NOMO-1 (cell line): ENCODE results near the gene ARHGAP20.
"Not testable (repeated sequence)": the region's sequence is repeated elsewhere in the genome, so short reads cannot be mapped to it uniquely, and the experiment has no call there.

Source experiments
- DNase-seq, 2 experiments: peaks; one replicate each; lab custom pipeline; 2025; ENCODE audit not compliant: unreplicated experiment in 2 of 2; lab: John Stamatoyannopoulos, UW

The ARHGAP20 gene

DNA sequence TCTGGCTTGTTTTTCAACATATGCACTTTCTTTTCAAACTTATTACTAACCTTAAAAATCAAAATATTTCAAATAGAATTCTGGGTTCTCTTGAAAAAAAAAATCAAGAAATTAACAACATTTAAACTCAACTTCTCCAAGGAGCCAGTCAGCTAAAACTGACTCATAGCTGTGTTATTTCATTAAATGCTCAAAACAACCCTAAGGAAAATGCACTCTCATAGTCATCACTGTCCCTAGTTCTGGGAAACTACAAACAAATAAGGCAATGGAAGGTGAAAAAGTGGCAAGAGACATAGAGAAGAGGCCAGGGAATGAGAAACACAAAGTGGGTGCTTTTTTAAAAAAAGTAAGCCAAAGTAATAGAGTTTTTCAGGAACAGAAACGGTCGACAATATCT, 4.1 kb upstream of the ARHGAP20 start:
- DNase-seq = no peak

DNA sequence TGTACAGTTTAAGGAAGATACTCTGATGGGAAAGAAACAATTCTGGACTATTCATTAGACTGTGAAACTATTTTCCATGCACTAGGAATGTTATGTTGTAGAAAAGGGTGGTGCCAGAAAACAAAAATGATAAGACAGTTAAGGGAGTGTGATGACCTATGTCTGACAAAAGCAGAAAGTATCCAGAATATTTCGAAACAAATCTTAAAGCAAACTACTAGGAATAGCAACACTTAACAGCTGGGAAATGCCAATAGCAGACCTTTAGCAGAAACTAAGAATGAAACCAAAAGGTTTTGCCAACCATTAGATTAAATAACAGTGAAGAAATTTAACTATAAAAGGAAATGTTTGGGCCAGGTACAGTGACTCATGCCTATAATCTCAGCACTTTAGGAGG, 3.3 kb upstream of the ARHGAP20 start:
- DNase-seq = no peak

DNA sequence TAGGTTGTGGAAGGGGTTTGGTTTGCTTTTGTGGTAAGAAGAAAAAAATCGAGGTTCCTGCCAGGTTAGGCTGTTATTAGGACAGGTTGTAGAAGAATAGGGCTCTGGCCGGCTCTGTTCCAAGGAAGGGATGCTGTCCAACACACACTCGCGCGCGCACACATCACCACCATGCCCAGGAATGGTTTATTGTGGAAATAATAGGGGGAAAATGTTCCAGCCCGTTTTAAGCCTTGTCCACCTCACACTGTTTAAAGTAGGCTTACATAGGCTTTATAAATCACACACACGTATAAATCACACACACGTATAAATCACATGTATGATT, 1.2 kb upstream of the ARHGAP20 start:
- no peak for DNase-seq

DNA sequence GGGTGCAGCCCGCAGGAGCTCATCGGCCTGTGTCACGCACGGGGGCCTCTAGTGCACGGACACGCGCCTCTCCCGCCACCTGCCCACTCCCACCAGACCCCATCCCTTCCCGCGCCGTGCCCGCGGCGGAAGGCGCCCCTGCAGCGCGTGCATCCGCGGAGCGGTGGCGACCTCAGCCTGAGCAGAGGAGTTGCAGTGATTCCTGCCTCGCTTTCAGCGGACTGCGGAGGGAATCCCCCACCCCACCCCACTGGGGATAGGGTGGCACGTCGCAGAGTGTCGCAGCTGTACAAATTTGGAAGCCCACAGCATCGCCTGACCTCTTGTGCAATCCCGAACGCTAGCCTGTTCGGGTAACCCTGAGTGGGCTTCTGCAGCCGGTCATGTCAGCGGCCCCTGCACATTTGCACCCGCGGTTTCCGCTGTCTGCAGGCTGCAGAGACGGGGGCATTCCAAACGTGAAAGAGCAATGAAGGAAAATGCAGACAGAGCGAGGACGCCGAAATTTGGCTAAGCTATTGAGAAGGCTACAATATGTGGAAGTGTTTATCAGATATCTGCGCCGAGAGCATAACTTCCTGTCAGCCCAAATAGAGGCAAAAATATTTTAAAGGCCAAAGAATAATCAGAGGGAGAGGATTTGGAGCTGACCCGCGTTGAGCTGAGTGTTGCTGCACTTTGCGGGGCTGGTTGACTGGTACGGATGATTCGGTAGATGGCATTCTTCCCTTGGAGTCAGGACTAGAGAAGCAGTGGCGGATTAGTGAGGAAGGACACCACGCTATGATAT, 617 bp upstream of the ARHGAP20 start:
- peak in 1 of 2 experiments; percentile 21 for DNase-seq

DNA sequence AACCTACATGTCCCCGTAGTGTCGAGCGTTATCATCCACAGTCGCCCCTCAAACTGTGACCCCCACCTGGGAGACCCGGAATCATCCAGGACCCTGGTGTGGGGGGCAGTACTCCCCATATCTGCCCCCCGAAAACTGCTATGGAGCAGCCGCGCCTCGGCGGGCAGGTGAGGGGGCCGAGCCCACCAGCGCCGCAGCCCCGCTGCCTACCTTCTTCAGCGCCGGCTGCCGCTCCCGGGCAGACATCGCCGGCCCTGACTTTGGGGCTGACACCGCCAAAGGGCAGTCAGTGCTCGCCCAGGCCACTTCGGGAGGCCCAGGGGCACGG, 825 bp downstream of the ARHGAP20 start:
- no peak for DNase-seq

DNA sequence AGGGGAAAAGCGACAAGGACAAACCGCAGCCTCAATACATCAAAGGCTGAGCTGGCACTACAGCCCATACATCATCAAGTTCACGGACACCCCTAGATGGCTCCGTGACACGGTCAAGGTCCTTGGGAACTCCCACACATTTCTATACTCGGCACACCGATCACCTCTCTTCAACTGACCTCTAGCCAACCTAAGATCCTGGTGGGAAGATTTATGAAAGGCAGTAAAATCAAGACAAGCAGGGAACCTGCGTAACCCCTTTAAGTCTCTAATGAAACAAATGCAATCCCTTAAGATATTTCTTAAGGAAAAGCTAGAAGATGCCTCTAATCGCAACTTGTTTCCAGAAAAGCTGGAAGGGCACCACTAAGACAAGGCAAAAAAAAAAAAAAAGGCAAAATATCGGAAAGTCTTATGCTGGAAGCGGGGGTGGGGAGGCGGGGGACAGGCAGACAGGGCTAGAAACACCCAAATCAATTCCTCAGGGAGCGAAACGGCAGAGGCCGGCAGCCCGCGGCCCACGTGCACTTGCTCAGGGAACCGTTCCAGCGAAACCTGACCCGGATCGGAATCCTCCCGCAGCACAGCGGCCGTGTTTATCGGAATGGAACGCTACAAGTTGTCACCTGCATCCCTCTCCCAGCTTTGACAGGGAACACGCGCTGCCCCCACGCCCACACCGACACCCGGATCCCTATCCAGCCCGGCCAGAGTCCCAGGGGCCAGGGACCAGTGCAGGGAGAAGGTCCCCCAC, 1.4 kb downstream of the ARHGAP20 start:
- no peak for DNase-seq

DNA sequence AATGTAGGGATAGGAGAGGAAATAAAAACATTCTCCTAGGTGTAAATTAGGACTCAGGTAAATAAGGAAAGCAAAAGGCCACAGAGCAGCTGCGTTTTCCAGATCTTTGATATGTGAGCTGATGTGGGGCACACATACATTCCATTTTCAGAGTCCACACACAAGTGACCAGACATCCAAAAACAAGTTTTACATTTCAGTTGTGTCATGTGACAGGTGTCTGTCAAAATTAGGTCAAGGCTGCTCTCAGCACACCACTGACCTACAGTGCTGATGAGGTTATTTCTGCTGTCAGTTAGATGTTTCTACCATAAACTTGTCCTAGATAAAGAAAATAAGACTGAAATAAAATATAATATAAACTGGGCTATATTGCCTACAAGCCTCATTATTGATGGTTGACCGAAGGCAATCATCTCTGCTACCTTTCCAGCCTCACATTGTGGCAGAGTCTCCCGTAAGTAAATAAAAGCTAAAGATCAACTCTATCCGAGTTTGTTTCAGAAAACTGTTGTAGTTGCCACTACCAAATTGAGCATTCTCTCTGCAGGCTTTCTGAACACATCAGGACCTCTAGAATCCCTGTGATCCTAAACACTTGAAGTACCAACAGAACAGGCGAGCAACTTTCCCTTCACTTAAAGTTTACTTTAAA, 7.9 kb downstream of the ARHGAP20 start:
- no peak for DNase-seq

DNA sequence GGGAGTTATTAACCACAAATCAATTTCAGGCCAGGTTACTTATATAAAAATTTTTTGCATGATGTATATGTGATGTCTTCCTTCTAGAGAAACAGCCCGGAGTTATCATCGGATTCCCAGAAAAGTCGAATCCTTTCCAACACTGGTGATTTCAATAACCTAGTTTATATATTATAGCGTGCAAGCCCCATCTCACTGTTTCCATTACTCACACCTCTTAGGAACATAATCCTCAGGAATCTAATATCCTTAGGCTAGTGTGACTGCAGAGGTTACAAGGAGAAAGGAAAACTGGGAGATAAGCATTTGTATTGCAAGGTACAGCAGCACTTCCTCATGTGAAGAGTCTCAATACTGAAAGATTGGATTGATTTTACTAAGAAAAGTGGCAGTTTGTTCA, 20.3 kb downstream of the ARHGAP20 start:
- DNase-seq = no peak

DNA sequence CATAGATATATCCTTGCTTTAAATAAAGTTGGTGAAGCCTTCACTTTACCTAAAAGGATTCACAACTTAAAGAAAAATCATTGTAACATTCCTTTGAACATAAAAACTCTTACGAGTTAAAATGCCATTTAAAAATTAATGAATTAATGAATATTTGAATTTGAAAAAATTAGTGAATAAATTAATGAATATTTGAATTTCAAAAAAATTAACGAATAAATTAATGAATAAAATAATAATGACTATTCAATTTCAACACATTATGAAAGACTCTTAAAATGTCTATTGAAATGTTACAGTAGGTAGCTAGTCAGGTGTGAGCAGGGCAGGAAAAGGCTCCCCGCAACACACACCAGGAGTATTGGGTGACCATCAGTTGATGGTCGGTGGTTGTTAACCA, 22.9 kb downstream of the ARHGAP20 start:
- no peak for DNase-seq

DNA sequence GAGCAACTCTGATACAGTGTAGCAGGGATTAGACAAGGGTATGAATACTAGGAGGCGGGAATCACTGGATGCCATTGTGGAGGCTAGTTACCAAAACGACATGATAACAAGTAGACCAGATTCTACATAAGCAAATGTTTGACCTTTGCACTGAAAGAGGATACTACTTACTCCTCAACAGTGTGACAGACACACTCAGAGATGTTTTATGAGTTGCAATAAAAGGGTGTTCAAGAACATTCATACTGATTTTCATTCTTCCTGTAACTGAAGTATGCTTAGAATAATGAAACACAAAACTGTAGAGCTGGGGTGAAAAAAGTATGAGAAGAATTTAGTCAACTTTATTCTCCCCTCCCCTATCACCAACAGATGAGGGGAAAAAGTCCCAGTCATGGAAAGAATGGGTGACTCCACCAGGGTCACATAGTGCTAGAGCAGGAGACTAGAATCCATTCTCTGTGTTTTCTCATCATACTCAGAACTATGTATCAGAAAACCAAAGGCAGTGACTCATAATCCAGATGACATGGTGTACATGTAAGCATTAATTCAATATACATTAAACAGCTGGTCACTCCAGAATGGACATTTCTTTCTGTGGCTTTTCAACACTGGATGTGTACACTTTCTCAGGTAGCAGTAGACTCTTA, 32.8 kb downstream of the ARHGAP20 start:
- DNase-seq = no peak

DNA sequence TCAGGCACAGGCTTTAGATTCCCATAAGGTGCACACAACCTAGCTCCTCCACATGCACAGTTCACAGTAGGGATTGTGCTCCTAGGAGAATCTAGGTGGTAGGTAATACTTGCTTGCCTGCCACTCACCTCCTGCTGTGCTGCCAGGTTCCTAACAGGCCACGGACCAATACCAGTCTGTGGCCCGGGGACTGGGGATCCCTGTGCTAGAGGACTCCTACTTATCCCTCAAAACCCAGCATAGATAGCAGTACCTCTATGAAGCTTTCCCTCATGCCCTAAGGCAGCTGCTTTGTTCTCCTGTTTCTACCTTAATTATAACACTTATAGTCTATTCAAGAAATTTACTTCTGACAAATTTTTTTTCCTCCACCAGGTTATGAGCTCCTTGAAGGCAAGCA, 36.7 kb downstream of the ARHGAP20 start:
- no peak for DNase-seq

DNA sequence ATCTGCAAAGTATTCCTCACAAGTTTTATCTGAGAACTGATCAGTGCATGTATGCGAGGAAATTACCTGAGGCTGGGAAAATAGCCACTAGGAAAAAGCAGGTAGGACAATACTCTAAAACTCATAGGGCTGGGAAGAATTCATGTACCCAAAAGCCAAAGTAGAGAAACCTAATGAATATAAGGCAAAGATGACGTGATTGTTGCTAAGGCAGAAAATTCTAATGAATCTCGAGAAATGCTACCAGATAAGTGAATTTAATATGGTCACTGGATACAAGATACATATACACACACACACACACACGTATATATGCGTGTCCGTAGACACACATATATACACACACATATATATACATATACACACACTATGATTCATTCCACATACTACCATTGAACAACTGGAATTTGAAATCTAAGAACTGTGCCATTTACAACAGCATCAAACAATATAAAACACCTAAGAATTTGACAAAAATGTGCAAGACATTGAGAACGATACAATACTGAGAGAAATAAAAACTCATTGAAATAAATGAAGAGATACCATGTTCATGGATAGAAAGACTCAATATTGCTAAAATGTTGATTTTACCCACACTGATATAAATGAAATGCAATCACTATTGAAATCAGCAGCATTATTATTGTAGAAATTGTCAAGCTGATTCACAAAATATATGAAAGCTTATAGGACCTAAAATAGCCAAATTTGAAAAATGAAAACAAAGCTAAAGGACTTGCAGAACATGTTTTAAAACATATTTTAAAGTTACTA, 46.4 kb downstream of the ARHGAP20 start:
- DNase-seq = no peak

DNA sequence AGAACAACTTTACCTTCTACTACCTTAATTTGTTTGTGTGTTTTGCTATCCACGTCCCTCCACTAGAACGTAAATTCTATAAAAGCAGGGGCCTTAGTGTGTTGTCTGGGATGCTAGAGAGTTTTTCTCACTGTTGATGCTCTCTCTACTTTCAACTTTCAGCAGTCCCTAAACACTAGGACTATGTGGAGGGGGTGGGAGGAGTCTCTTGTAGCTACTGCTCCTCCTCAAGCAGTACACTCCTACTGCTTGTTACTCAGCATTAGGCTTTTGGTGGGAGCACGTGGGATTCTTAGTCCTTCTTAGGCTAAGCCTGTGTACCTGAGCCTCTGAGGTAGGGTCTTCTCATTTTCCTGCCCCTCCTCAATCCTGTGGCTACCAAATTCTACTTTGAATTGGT, 56.3 kb downstream of the ARHGAP20 start:
- no peak for DNase-seq

DNA sequence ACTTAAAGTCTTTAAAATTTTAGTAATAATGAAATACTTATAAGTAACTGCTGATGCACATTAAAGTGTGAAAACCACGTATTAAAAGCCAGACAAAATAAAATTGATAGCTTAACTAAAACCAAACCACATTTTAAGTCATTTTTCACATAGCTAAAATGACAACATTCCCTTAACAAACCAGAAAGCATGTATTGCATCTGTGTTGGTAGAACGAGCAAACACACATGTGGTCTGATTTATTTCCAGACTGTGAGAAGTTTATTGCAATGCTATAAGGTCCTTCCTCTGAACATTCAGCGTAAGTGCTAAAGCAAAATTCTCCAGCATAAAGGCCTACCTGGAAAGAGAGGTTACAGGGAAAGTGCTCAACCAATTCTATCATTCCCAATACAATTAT, 57.8 kb downstream of the ARHGAP20 start:
- no peak for DNase-seq

DNA sequence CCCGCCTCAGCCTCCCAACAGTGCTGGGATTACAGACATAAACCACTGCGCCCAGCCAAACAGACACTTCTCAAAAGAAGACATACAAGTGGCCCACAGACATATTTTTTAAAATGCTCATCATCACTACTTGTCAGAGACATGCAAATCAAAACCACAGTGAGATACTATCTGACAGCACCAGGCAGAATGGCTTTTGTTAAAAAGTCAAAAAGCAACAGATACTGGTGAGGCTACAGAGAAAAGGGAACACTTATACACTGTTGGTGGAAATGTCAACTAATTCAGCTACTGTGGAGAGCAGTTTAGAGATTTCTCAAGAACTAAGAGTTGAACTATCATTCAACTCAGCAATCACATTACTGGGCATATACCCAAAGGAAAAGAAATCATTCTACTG, 67.0 kb downstream of the ARHGAP20 start:
- DNase-seq = no peak

DNA sequence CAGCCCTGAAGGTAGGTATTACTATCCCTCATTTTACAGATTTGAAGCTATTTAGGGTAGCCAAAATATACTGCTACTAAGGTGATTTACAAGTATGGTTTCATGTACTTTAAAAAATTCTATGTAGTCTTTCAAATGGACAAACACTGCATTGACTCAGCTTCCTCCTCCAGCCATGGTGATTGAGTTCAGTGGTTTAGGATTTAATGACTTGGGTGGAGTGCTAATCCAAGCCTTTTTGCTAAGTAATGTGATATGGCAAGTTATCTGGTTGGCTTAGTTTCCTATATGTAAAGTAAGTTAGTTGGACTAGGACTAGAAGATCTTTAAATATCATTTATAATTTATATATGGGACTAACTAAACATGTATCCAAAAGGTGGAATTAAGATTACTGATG, 77.9 kb downstream of the ARHGAP20 start:
- DNase-seq = no peak

DNA sequence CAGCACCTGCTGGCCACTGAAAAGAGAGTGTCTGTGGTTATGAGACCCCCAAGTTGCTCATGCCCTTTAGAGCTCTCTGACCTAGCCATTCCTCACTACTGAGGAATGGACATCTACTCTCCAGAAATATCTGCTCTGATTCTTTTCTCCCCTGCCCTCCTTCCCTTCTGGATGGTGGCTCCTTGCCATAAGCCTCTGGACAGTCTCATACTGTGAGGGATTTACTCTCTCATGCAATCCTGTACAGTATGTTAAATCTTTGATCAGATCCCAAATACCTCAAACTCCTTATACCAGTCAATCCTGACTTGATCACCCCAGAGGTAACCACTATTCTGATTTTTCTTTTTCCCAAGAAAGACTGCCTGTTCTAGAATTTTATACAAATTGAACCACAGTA, 80.7 kb downstream of the ARHGAP20 start:
- no peak for DNase-seq

DNA sequence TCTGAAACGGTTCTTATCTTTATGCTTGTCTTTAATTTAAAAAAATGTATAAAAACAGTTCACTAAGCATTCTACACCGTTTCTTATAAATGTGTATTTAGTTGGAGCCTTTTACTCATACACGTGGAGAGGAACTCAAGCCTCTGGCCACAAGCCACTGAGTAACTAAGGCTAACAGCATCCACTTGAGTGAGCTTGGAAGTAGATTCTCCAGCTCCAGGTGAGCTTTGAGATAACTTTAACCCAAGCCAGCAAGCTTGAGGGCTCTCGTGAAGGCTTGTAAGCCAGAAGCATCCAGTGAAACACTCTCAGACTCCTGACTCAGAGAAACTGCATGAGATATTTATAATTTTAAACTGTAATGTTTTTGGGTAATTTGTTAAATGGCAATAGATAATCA, 82.6 kb downstream of the ARHGAP20 start:
- no peak for DNase-seq

DNA sequence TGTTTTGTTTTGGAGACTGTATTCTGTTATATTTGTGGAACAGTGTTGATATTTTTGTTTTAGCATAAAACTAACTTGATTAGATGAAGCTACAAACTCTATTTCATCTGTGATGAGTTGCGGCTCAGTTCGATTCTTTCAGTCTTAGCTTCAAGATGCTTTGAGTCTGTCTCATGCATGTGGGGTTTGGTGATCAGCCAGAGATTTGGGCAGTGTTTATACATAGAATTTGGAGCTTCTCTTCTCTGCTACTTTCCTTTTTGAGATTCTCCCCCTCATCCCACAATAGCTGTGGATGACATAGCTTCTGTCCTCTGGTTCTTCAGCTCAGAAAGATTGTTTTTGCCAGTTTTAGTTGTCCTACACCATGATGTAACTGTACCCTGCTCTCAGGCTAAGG, 90.4 kb downstream of the ARHGAP20 start:
- no peak for DNase-seq

DNA sequence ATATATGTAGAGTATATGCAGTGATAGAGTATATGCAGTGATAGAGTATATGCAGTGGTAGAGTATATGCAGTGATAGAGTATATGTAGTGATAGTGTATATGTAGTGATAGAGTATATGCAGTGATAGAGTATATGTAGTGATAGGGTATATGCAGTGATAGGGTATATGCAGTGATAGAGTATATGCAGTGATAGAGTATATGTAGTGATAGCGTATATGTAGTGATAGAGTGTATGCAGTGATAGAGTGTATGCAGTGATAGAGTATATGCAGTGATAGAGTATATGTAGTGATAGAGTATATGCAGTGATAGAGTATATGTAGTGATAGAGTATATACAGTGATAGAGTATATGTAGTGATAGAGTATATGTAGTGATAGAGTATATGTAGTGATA, 92.9 kb downstream of the ARHGAP20 start:
- DNase-seq = not testable (repeated sequence)

DNA sequence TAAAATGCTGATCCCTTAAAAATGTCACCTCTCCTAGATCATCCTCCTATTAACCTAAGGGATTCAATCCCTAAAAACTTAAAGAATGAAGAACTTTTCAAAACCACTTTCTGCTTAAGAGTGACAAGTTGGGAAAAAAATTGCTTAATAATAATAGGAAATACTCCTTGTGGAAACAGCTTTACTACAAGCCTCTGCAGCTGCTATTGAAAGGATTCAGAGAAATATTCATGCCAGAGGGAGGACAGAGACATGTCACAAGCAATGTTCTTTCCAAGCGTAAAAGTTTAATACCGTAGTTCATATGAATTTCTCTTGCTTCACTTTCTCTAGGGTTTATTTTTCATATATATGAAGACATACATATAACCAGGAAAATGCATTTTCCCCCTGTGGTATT, 98.2 kb downstream of the ARHGAP20 start:
- no peak for DNase-seq
